ENCODE data around the gene AKNAD1.

The AKNAD1 gene

DNA sequence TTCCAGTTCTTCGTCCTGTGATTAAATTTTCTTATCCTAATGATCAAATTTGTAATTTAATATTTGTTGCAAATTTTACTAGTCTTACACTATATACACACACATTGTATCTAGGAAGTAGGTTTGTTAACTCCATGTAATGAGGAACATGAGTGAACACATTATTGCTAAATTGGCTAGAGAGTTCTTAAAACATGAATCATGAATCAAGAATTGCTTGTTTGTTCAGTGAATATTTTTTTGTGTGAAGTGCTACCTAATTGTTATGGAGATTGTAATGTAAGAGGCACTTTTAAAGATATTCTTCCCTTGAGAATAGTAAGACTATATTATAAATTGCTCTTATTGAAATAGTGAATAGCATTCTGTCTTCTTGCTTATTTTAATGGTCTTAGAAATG, 24.5 kb upstream of the AKNAD1 start:
- in situ Hi-C loops (cut with MboI; ENCODE audit: low sequenced_read_pairs, unreplicated experiment), result no loop called here
- TF ChIP-seq CTCF (IDR thresholded peaks at IDR 0.05; ENCODE audit: borderline replicate concordance, control extremely low read depth, extremely low read depth, insufficient read depth, missing control alignments), result no peak
- DNase-seq (ENCODE audit: low spot score), result no peak

- in situ Hi-C loops (cut with MboI; ENCODE audit: low sequenced_read_pairs, unreplicated experiment), result no loop called here
- DNase-seq (ENCODE audit: low spot score), result no peak
- no peak for TF ChIP-seq CTCF (IDR thresholded peaks at IDR 0.05; ENCODE audit: borderline replicate concordance, control extremely low read depth, extremely low read depth, insufficient read depth, missing control alignments)
These were observed 24.0 kb upstream of the AKNAD1 start for GRCh38 chr1:108880850-108881249.

DNA sequence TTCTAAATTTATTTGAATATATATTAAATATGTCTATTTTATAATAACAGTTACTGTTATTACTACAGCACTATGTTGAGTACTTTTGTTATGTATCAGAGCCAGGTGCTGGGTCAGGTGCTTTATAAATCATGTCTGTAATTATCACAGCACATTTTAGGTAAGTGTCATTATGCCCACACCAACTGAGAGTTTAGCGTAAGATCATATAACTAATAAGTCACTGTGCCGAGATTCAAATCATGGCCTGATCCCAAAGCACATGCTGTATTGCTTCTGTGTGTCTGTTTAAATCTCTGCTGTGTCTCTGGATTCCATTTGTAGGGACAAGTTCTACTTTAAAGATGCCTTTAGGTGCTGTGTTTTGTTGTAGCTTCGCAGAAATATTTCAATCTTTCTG, 21.8 kb upstream of the AKNAD1 start:
- TF ChIP-seq CTCF (IDR thresholded peaks at IDR 0.05; ENCODE audit: borderline replicate concordance, control extremely low read depth, extremely low read depth, insufficient read depth, missing control alignments), result no peak
- DNase-seq (ENCODE audit: low spot score), result no peak
- in situ Hi-C loops (cut with MboI; ENCODE audit: low sequenced_read_pairs, unreplicated experiment), result no loop called here

DNA sequence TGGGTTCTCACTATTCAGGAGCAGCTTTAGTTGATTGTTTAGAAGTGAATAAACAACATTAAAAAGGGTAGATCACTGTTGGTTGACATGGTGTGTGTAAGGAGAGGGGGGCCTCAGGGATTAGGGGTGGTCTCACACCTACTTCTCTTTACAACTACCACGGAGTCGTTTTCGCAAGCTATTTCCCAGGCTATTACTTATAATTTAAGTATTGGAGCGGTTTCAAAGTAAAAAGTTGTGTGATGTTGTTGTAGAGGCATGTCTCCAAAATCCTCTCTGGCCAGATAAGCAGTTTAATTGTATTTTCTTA, 21.2 kb upstream of the AKNAD1 start:
- no peak for DNase-seq (ENCODE audit: low spot score)
- in situ Hi-C loops (cut with MboI; ENCODE audit: low sequenced_read_pairs, unreplicated experiment), result no loop called here
- TF ChIP-seq CTCF (IDR thresholded peaks at IDR 0.05; ENCODE audit: borderline replicate concordance, control extremely low read depth, extremely low read depth, insufficient read depth, missing control alignments), result no peak

GRCh38 chr1:108877348-108878159, 20.7 kb upstream of the AKNAD1 start:
- in situ Hi-C loops (cut with MboI; ENCODE audit: low sequenced_read_pairs, unreplicated experiment), result no loop called here
- TF ChIP-seq CTCF (IDR thresholded peaks at IDR 0.05; ENCODE audit: borderline replicate concordance, control extremely low read depth, extremely low read depth, insufficient read depth, missing control alignments), result no peak
- no peak for DNase-seq (ENCODE audit: low spot score)

DNA sequence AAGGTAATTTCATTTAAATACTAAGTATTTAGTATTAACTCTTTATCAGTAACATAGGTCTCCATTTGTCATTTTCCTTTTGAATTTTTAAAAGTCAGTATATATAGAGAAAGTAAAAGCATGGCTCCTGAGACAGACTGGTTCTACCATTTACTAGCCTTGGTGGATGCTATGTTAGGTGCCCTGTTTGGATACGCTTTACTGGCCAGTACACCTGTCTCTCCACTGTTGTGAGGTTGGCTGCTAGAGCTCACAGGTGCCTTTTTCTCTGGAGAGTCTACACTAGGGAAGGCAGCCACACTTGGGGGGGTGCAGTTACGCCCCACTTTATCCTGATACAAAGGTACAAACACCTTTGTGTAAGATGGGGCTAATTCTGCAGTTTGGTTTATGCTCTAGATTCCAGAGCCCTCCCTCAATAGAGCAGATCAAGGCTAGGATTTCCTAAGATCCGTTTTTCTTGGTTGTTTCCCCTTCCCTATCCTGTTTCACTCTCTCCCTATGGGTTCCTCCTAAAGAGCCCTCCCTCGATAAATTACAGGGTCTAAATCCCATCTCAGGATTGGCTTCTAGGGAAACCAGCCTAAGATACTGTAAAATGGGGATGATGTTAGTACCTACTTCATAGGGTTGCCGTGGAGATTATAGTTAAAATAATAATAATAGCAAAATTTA, 14.3 kb upstream of the AKNAD1 start:
- no peak for TF ChIP-seq CTCF (IDR thresholded peaks at IDR 0.05; ENCODE audit: borderline replicate concordance, control extremely low read depth, extremely low read depth, insufficient read depth, missing control alignments)
- no peak for DNase-seq (ENCODE audit: low spot score)
- in situ Hi-C loops (cut with MboI; ENCODE audit: low sequenced_read_pairs, unreplicated experiment), result loop anchor here (25.0 kb wide), 1 partner anchor 91 kb away; the partner anchor contains the start of gene CLCC1

Data from GM13976 (cell line).